ENCODE data around the gene RAPGEF3.

The RAPGEF3 gene

GRCh38 chr12:47790676-47791350 is 32.1 kb upstream of the RAPGEF3 start:
- DNase-seq, result no peak

- no peak for DNase-seq
Measured at GRCh38 chr12:47789712-47790489, 31.2 kb upstream of the RAPGEF3 start.

GRCh38 chr12:47789141-47789540 is 30.5 kb upstream of the RAPGEF3 start:
- DNase-seq, result no peak

GRCh38 chr12:47787596-47788319 is 29.1 kb upstream of the RAPGEF3 start:
- DNase-seq, result no peak

- no peak for DNase-seq
Measured at GRCh38 chr12:47786662-47787280, 28.1 kb upstream of the RAPGEF3 start.

GRCh38 chr12:47785887-47786661 is 27.4 kb upstream of the RAPGEF3 start:
- no peak for DNase-seq

- no peak for DNase-seq
Measured at GRCh38 chr12:47785036-47785886, 26.6 kb upstream of the RAPGEF3 start.

GRCh38 chr12:47783821-47784819 is 25.4 kb upstream of the RAPGEF3 start:
- no peak for DNase-seq

- DNase-seq, result no peak
Measured at GRCh38 chr12:47783024-47783755, 24.5 kb upstream of the RAPGEF3 start.

- no peak for DNase-seq
Measured at GRCh38 chr12:47782372-47782770, 23.7 kb upstream of the RAPGEF3 start.

GRCh38 chr12:47781479-47782371 is 23.0 kb upstream of the RAPGEF3 start:
- no peak for DNase-seq

GRCh38 chr12:47779943-47780504 is 21.3 kb upstream of the RAPGEF3 start:
- no peak for DNase-seq

GRCh38 chr12:47779301-47779942 is 20.7 kb upstream of the RAPGEF3 start:
- peak; percentile 87 to 92 for DNase-seq

GRCh38 chr12:47778881-47779280 is 20.2 kb upstream of the RAPGEF3 start:
- no peak for DNase-seq

- DNase-seq, result no peak
Measured at GRCh38 chr12:47777741-47778558, 19.3 kb upstream of the RAPGEF3 start.

- DNase-seq, result no peak
Measured at GRCh38 chr12:47777151-47777550, 18.5 kb upstream of the RAPGEF3 start.
